ENCODE results near the gene CREB3L2. TPM values are rescaled to one million over a fixed set of nuclear protein-coding genes. Genes with fewer than 3 reads are reported as not detected.

Gene CREB3L2
- total and polyA plus RNA-seq, 4 donors = 7.4 to 89.1 (median 44.0) TPM

DNA sequence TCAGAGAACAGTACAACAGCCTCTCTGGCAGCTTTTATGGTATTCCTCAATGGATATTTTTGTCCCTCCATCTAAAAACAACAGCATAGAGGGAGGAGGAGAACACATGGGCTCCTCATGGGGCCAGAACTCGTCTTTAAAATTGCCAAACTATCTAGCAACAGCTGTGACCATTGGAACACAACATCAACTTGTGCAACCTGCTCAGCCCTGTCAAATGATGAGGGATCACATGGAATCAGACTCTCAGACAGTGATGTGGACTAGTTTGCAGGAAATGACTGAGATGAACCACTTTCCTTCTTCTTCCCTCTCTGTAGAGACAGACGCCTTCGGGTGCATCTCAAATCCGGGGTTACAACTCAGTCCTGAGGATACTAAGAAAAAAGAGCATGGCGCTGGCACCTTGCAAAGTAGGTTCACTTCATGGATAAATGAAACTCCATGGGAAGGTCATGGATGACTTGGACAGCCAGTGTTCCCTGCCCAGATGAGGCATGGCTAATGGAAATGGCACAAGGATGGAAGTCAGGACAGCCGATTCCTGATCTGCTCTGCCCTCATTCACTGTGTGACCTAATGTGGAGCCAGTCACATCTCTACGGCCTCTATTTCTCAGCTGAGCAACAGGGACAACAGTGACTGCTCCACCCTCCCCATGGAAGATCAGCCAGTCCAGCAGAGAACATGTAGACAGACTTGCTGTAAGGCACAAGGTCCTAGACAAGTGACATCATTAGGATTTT lies 130.5 kb downstream of the CREB3L2 start:
- WGBS, 2 donors = 67 to 92% methylated on average over 7 of the region's 7 CpGs
- Histone ChIP-seq H3K27me3 (ENCODE audit: control insufficient read depth in 3 of 3, insufficient read depth in 3 of 3, low read length in 2 of 3) (no peaks in the 10 kb centered on the region), H3K4me3 (no peak overlapping the region), H3K4me1 (ENCODE audit: control insufficient read depth in 5 of 5, insufficient read depth in 5 of 5, low read length in 5 of 5) (peaks cover under 1 to 15% (median 6%) of the 10 kb centered on the region in 5 donors), H3K9ac (ENCODE audit: insufficient read depth in 1 of 2, low read length in 2 of 2) (no peak overlapping the region), H3K27ac (ENCODE audit: low read depth in 1 of 2, low read length in 1 of 2) (peak overlapping the region in 1 of 2 donors; percentile 34), H3K36me3 (ENCODE audit: control insufficient read depth in 4 of 4, insufficient read depth in 4 of 4, low read length in 4 of 4) (peaks cover 6 to 18% (median 10%) of the 10 kb centered on the region in 4 donors), H3K9me3 (ENCODE audit: control insufficient read depth in 4 of 4, insufficient read depth in 3 of 4, low read length in 3 of 4) (no peaks in the 10 kb centered on the region)
- no peak for DNase-seq
- TF ChIP-seq, protein P1, sequence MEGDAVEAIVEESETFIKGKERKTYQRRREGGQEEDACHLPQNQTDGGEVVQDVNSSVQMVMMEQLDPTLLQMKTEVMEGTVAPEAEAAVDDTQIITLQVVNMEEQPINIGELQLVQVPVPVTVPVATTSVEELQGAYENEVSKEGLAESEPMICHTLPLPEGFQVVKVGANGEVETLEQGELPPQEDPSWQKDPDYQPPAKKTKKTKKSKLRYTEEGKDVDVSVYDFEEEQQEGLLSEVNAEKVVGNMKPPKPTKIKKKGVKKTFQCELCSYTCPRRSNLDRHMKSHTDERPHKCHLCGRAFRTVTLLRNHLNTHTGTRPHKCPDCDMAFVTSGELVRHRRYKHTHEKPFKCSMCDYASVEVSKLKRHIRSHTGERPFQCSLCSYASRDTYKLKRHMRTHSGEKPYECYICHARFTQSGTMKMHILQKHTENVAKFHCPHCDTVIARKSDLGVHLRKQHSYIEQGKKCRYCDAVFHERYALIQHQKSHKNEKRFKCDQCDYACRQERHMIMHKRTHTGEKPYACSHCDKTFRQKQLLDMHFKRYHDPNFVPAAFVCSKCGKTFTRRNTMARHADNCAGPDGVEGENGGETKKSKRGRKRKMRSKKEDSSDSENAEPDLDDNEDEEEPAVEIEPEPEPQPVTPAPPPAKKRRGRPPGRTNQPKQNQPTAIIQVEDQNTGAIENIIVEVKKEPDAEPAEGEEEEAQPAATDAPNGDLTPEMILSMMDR (IDR thresholded peaks at IDR 0.05; ENCODE audit: control extremely low read depth, extremely low read depth) = no peak
- ATAC-seq (ENCODE audit: insufficient read depth, low FRiP score) = no peak

GRCh38 chr7:137870684-137871083 lies 131.2 kb downstream of the CREB3L2 start:
- no peak for DNase-seq
- TF ChIP-seq, protein P1 (IDR thresholded peaks at IDR 0.05; ENCODE audit: control extremely low read depth, extremely low read depth) = no peak
- no peak for ATAC-seq (ENCODE audit: insufficient read depth, low FRiP score)

GRCh38 chr7:137870078-137870477 lies 131.8 kb downstream of the CREB3L2 start:
- TF ChIP-seq, protein P1 (IDR thresholded peaks at IDR 0.05; ENCODE audit: control extremely low read depth, extremely low read depth) = no peak
- no peak overlapping the region for H3K9ac ChIP-seq (ENCODE audit: insufficient read depth in 1 of 2, low read length in 2 of 2)
- peaks cover 6 to 14% (median 12%) of the 10 kb centered on the region in 4 donors for H3K36me3 ChIP-seq (ENCODE audit: control insufficient read depth in 4 of 4, insufficient read depth in 4 of 4, low read length in 4 of 4)
- no peaks in the 10 kb centered on the region for H3K27me3 ChIP-seq (ENCODE audit: control insufficient read depth in 3 of 3, insufficient read depth in 3 of 3, low read length in 2 of 3)
- DNase-seq (no peak), ATAC-seq (ENCODE audit: insufficient read depth, low FRiP score) (no peak)
- H3K4me3 ChIP-seq = no peak overlapping the region
- H3K4me1 ChIP-seq (ENCODE audit: control insufficient read depth in 5 of 5, insufficient read depth in 5 of 5, low read length in 5 of 5) = peaks cover 0 to 12% (median 5%) of the 10 kb centered on the region in 5 donors
- no peak overlapping the region for H3K27ac ChIP-seq (ENCODE audit: low read depth in 1 of 2, low read length in 1 of 2)
- peaks cover 0 to 5% (median 0%) of the 10 kb centered on the region in 4 donors for H3K9me3 ChIP-seq (ENCODE audit: control insufficient read depth in 4 of 4, insufficient read depth in 3 of 4, low read length in 3 of 4)
- 97 to 98% methylated on average over 1 of the region's 1 CpG for WGBS, 2 donors

More at GRCh38 chr7:137870684-137871083, 131.2 kb downstream of the CREB3L2 start:
- peaks cover 0 to 4% (median 0%) of the 10 kb centered on the region in 4 donors for H3K9me3 ChIP-seq (ENCODE audit: control insufficient read depth in 4 of 4, insufficient read depth in 3 of 4, low read length in 3 of 4)
- no peak overlapping the region for H3K4me3 ChIP-seq
- H3K27me3 ChIP-seq (ENCODE audit: control insufficient read depth in 3 of 3, insufficient read depth in 3 of 3, low read length in 2 of 3) = no peaks in the 10 kb centered on the region
- no peak overlapping the region for H3K9ac ChIP-seq (ENCODE audit: insufficient read depth in 1 of 2, low read length in 2 of 2)
- H3K27ac ChIP-seq (ENCODE audit: low read depth in 1 of 2, low read length in 1 of 2) = no peak overlapping the region
- peaks cover 6 to 16% (median 11%) of the 10 kb centered on the region in 4 donors for H3K36me3 ChIP-seq (ENCODE audit: control insufficient read depth in 4 of 4, insufficient read depth in 4 of 4, low read length in 4 of 4)
- peaks cover 0 to 15% (median 5%) of the 10 kb centered on the region in 5 donors for H3K4me1 ChIP-seq (ENCODE audit: control insufficient read depth in 5 of 5, insufficient read depth in 5 of 5, low read length in 5 of 5)
